Panc1 (cell line): ENCODE data around the gene PPP1R14C. TPM values are rescaled to one million over a fixed set of nuclear protein-coding genes. Genes with fewer than 3 reads are reported as not detected.

Experiments used
- ATAC-seq: fragments of 200-7000 bp; cut with Tn5 transposase; 2 replicates; pipeline ENCODE4 v1.9.1; 2020; ENCODE audit warnings: mild to moderate bottlenecking, moderate library complexity
- BruUV-seq: library from RNA; stranded (reverse); fragments of 400-500 nt; replicated peaks from 2 replicates; lab custom pipeline; 2021; lab: Mats Ljungman, UMichigan
- CTCF ChIA-PET: fragments of 300-600 bp; sonication (Branson Sonifier 250); formaldehyde crosslinking; loops from one replicate; lab custom pipeline; 2022; ENCODE audit warnings: antibody characterized with exemption; lab: Charles Lee
- POLR2A ChIA-PET: fragments of 300-600 bp; sonication (Branson Sonifier 250); formaldehyde crosslinking; loops from one replicate; lab custom pipeline; 2022; ENCODE audit warnings: antibody characterized with exemption; lab: Charles Lee
- DNase-seq: peaks from one replicate; pipeline ENCODE4 v3.0.0-alpha.2; 2010; ENCODE audit warnings: low read depth, low spot score
- H3K27ac ChIP-seq: 2 replicates; pipeline ENCODE4 v1.5.1; 2011; ENCODE audit warnings: mild to moderate bottlenecking, low read length, inconsistent platforms
- H3K27me3 ChIP-seq: fragments of 200-500 bp; sonication (Bioruptor generic); 2 replicates; pipeline ENCODE4 v1.6.0; 2014; ENCODE audit warnings: low read length, inconsistent platforms; ENCODE audit not compliant: control insufficient read depth, insufficient read depth
- H3K36me3 ChIP-seq: fragments of 200-500 bp; sonication (Bioruptor generic); 2 replicates; pipeline ENCODE4 v1.5.1; 2014; ENCODE audit warnings: inconsistent platforms, mild to moderate bottlenecking, low read length, moderate library complexity; ENCODE audit not compliant: control insufficient read depth, insufficient read depth
- H3K4me1 ChIP-seq: 2 replicates; pipeline ENCODE4 v1.5.1; 2011; ENCODE audit warnings: inconsistent platforms, mild to moderate bottlenecking, low read length, moderate library complexity; ENCODE audit not compliant: control insufficient read depth, insufficient read depth
- H3K4me3 ChIP-seq, 2 experiments: 2 replicates each; pipeline ENCODE4 v1.5.1; 2011 to 2012; ENCODE audit warnings: low read depth in 2 of 2, low read length in 2 of 2, mild to moderate bottlenecking in 2 of 2, inconsistent platforms in 1 of 2, moderate library complexity in 1 of 2
- H3K9me3 ChIP-seq: fragments of 200-500 bp; sonication (Bioruptor generic); 2 replicates; pipeline ENCODE4 v1.5.1; 2014; ENCODE audit warnings: low read depth, mild to moderate bottlenecking, inconsistent platforms, low read length, moderate library complexity; ENCODE audit not compliant: control insufficient read depth, insufficient read depth
- CTCF ChIP-seq: fragments of 450-650 bp; IDR thresholded peaks from 2 replicates; pipeline ENCODE4 v1.5.1; 2017; ENCODE audit warnings: mild to moderate bottlenecking
- POLR2AphosphoS5 ChIP-seq: IDR thresholded peaks from 2 replicates; pipeline ENCODE4 v1.6.1; 2012; ENCODE audit warnings: mild to moderate bottlenecking, low read depth, low read length, moderate library complexity
- REST ChIP-seq, 2 experiments: IDR thresholded peaks; 2 replicates each; pipeline ENCODE4 v1.6.1; 2011 to 2012; ENCODE audit warnings: low read depth in 2 of 2, control low read depth in 1 of 2, low read length in 1 of 2, mild to moderate bottlenecking in 1 of 2, moderate library complexity in 1 of 2; ENCODE audit not compliant: insufficient read depth in 1 of 2
- SIN3A ChIP-seq: IDR thresholded peaks from 2 replicates; pipeline ENCODE4 v1.6.1; 2012; ENCODE audit warnings: low read depth, mild to moderate bottlenecking, low read length, moderate library complexity, borderline replicate concordance; ENCODE audit not compliant: insufficient read depth
- TCF7L2 ChIP-seq: IDR thresholded peaks from 2 replicates; pipeline ENCODE4 v1.6.1; 2011; ENCODE audit warnings: mild to moderate bottlenecking, low read depth, low read length, inconsistent platforms
- in situ Hi-C: cut with HindIII; loops from 2 replicates; pipeline ENCODE4 v1.10.0; 2016; ENCODE audit warnings: low sequenced_read_pairs, low pct_unique_long_range_greater_than_20kb
- intact Hi-C: fragments of 100-400 bp; cut with micrococcal nuclease; formaldehyde crosslinking; loops from one replicate; pipeline ENCODE4 v1.10.0; 2022; ENCODE audit not compliant: unreplicated experiment
- total RNA-seq: library from RNA; stranded (reverse); gene quantifications from one replicate; pipeline ENCODE4 v1.2.1, GENCODE V29; 2021; ENCODE audit not compliant: unreplicated experiment

Gene PPP1R14C
- total RNA-seq, 1 experiment from 2014 or later = not detected

- BruUV-seq = no TSS peak
- POLR2A ChIA-PET = no interaction called here
- no peaks in the 10 kb centered on the region for H3K36me3 ChIP-seq
- intact Hi-C loops = no loop called here
- H3K27ac ChIP-seq = no peak overlapping the region
- no peaks in the 10 kb centered on the region for H3K27me3 ChIP-seq
- TF ChIP-seq REST (IDR thresholded peaks at IDR 0.05; ENCODE audit: insufficient read depth in 1 of 2, low read depth in 2 of 2, low read length in 1 of 2) (no peak), POLR2AphosphoS5 (no peak), TCF7L2 (no peak), CTCF (no peak), SIN3A (no peak)
- in situ Hi-C loops = no loop called here
- CTCF ChIA-PET = no interaction called here
- DNase-seq (no peak), ATAC-seq (no peak)
- no peak overlapping the region for H3K4me3 ChIP-seq
- no peaks in the 10 kb centered on the region for H3K9me3 ChIP-seq
- H3K4me1 ChIP-seq = no peaks in the 10 kb centered on the region
These were observed 16.1 kb upstream of the PPP1R14C start for GRCh38 chr6:150126641-150127291.

GRCh38 chr6:150128425-150128824 is 14.4 kb upstream of the PPP1R14C start:
- ChIA-PET POLR2A (no interaction called here), CTCF (no interaction called here)
- in situ Hi-C loops = no loop called here
- DNase-seq = no peak
- H3K4me1 ChIP-seq = no peaks in the 10 kb centered on the region
- intact Hi-C loops = no loop called here
- TF ChIP-seq REST (IDR thresholded peaks at IDR 0.05; ENCODE audit: insufficient read depth in 1 of 2, low read depth in 2 of 2, low read length in 1 of 2) (no peak), TCF7L2 (no peak), CTCF (no peak), POLR2AphosphoS5 (no peak), SIN3A (no peak)
- H3K27ac ChIP-seq = no peak overlapping the region
- no peaks in the 10 kb centered on the region for H3K27me3 ChIP-seq
- no peak overlapping the region for H3K4me3 ChIP-seq
- no peak for ATAC-seq
- BruUV-seq = no TSS peak
- no peaks in the 10 kb centered on the region for H3K9me3 ChIP-seq
- H3K36me3 ChIP-seq = no peaks in the 10 kb centered on the region
